GM12878 (cell line): ENCODE results near the gene RDH12. TPM values are rescaled to one million over a fixed set of nuclear protein-coding genes. Genes with fewer than 3 reads are reported as not detected.

Source experiments
- ATAC-seq: fragments of 200-7000 bp; cut with Tn5 transposase; 3 replicates; pipeline ENCODE4 v1.9.1; 2020; ENCODE audit warnings: mild to moderate bottlenecking, moderate library complexity
- BruUV-seq: library from RNA; stranded (reverse); fragments of 400-500 nt; replicated peaks from 2 replicates; lab custom pipeline; 2021; lab: Mats Ljungman, UMichigan
- CTCF ChIA-PET: fragments of 300-600 bp; sonication (Branson Sonifier 250); formaldehyde crosslinking; extraction: SDS; loops from one replicate; lab custom pipeline; 2021; ENCODE audit warnings: inconsistent platforms; lab: Yijun Ruan, JAX
- POLR2A ChIA-PET: fragments of 350-600 bp; formaldehyde crosslinking; extraction: SDS; loops from one replicate; lab custom pipeline; 2021; ENCODE audit warnings: inconsistent platforms; lab: Charles Lee
- RAD21 ChIA-PET: fragments of 300-600 bp; sonication (Branson Sonifier 250); formaldehyde crosslinking; loops from one replicate; lab custom pipeline; 2023; ENCODE audit warnings: antibody characterized with exemption; ENCODE audit not compliant: unreplicated experiment; lab: Charles Lee
- SMC1A ChIA-PET: fragments of 300-600 bp; sonication (Branson Sonifier 250); formaldehyde crosslinking; loops from one replicate; lab custom pipeline; 2023; ENCODE audit not compliant: unreplicated experiment, uncharacterized antibody; lab: Charles Lee
- DNase-seq: peaks from one replicate; pipeline ENCODE4 v3.0.0-alpha.2; 2011; ENCODE audit warnings: low read depth, low spot score
- FAIRE-seq: peaks from 3 replicates; lab custom pipeline; 2011; peaks lifted over from hg19 to GRCh38; lab: Jason Lieb, UNC
- H2AFZ ChIP-seq: 2 replicates; pipeline ENCODE4 v1.6.0; 2011; ENCODE audit warnings: low read depth, low read length, control low read depth; ENCODE audit not compliant: control insufficient read depth
- H3K27ac ChIP-seq: 2 replicates; pipeline ENCODE4 v1.5.1; 2011; ENCODE audit warnings: control low read depth; ENCODE audit not compliant: control insufficient read depth, insufficient read depth
- H3K27me3 ChIP-seq, 2 experiments: replicated peaks in 1 of 2; 2 replicates each; pipeline versions ENCODE4 v1.6.0 to v1.6.1; 2011; ENCODE audit warnings: low read length in 1 of 2; ENCODE audit not compliant: control insufficient read depth in 2 of 2, insufficient read depth in 2 of 2
- H3K36me3 ChIP-seq, 2 experiments: 2 replicates each; pipeline ENCODE4 v1.5.1; 2011; ENCODE audit warnings: low read length in 1 of 2; ENCODE audit not compliant: control insufficient read depth in 2 of 2, insufficient read depth in 2 of 2
- H3K4me1 ChIP-seq: 2 replicates; pipeline ENCODE4 v1.6.1; 2011; ENCODE audit warnings: mild to moderate bottlenecking, low read length, moderate library complexity, mixed read lengths; ENCODE audit not compliant: control insufficient read depth, insufficient read depth
- H3K4me2 ChIP-seq: 2 replicates; pipeline ENCODE4 v1.6.0; 2011; ENCODE audit warnings: control low read depth; ENCODE audit not compliant: control insufficient read depth, insufficient read depth
- H3K4me3 ChIP-seq: fragments of 200-600 bp; sonication (generic); 2 replicates; pipeline ENCODE4 v1.5.1; 2016
- H3K79me2 ChIP-seq: 2 replicates; pipeline ENCODE4 v1.6.0; 2011; ENCODE audit warnings: low read length; ENCODE audit not compliant: control insufficient read depth, insufficient read depth
- H3K9ac ChIP-seq: 2 replicates; pipeline ENCODE4 v1.8.0; 2011; ENCODE audit warnings: low read length, control low read depth, mixed read lengths; ENCODE audit not compliant: control insufficient read depth, insufficient read depth
- H3K9me3 ChIP-seq: replicated peaks from 3 replicates; pipeline ENCODE4 v1.5.1; 2011; ENCODE audit warnings: mild to moderate bottlenecking, low read length; ENCODE audit not compliant: control insufficient read depth, insufficient read depth
- H4K20me1 ChIP-seq: 2 replicates; pipeline ENCODE4 v1.6.0; 2011; ENCODE audit not compliant: control insufficient read depth, insufficient read depth
- CHD1 ChIP-seq: IDR thresholded peaks from 2 replicates; pipeline ENCODE4 v1.6.1; 2012; ENCODE audit warnings: low read depth, low read length, improper control_type of control experiment
- CREM ChIP-seq: IDR thresholded peaks from 2 replicates; pipeline ENCODE4 v1.6.1; 2014; ENCODE audit warnings: antibody characterized with exemption, low read depth
- MEF2A ChIP-seq: IDR thresholded peaks from 2 replicates; pipeline ENCODE4 v1.6.1; 2011; ENCODE audit warnings: low read depth, mild to moderate bottlenecking, low read length, moderate library complexity; ENCODE audit not compliant: insufficient read depth
- NR2F1 ChIP-seq: fragments of 450-650 bp; conservative IDR thresholded peaks from 2 replicates; pipeline ENCODE4 v1.6.1; 2017; ENCODE audit warnings: mild to moderate bottlenecking
- POLR2A ChIP-seq: IDR thresholded peaks from 2 replicates; pipeline ENCODE4 v1.6.1; 2011; ENCODE audit warnings: low read depth, mild to moderate bottlenecking, low read length
- POLR2AphosphoS5 ChIP-seq: IDR thresholded peaks from 2 replicates; pipeline ENCODE4 v1.6.1; 2011; ENCODE audit warnings: mild to moderate bottlenecking, low read length, inconsistent platforms
- SRF ChIP-seq, 2 experiments: IDR thresholded peaks; 2 replicates each; pipeline ENCODE4 v1.6.1; 2011; ENCODE audit warnings: low read depth in 2 of 2, low read length in 2 of 2, mild to moderate bottlenecking in 1 of 2, moderate library complexity in 1 of 2
- STAT3 ChIP-seq: IDR thresholded peaks from 2 replicates; pipeline ENCODE4 v1.6.1; 2011; ENCODE audit warnings: low read depth, low read length, improper control_type of control experiment
- SUPT20H ChIP-seq: IDR thresholded peaks from 2 replicates; pipeline ENCODE4 v1.6.1; 2011; ENCODE audit warnings: low read depth, mild to moderate bottlenecking, low read length, moderate library complexity, borderline replicate concordance; ENCODE audit not compliant: control insufficient read depth
- WGBS: methylation state at CpG from one replicate; pipeline ENCODE4 v1.1.6; 2016; ENCODE audit warnings: low lambda C conversion rate; ENCODE audit not compliant: insufficient replicate concordance, insufficient coverage; ENCODE audit errors: missing lambda C conversion rate; 5-methylcytosine and 5-hydroxymethylcytosine counted together
- in situ Hi-C: fragments of 300-500 bp; cut with MboI; formaldehyde crosslinking; loops from 9 replicates; pipeline ENCODE4 v1.14.3; 2018; ENCODE audit warnings: mixed read lengths
- intact Hi-C: fragments of 100-400 bp; cut with micrococcal nuclease; formaldehyde crosslinking; loops from one replicate; pipeline ENCODE4 v1.14.2; 2022; ENCODE audit not compliant: unreplicated experiment
- polyA plus RNA-seq, 11 experiments: library from polyadenylated mRNA; depleted of rRNA in 4 of 11; unstranded in 6 of 11; stranded (reverse) in 5 of 11; fragments of >200 nt; fragmentation: Nextera tagmentation in 4 of 11; fragmentation: Illumina TruSeq in 1 of 11; extraction: Ambion mirVana in 4 of 11; extraction: Trizol in 1 of 11; gene quantifications; 1 replicate in 1 of 11; 2 replicates in 10 of 11; pipeline versions ENCODE4 v1.2.1 to v1.2.3, GENCODE V29; 2011 to 2016; ENCODE audit warnings: inconsistent platforms in 2 of 11, missing spikeins in 2 of 11, low read depth in 1 of 11
- total RNA-seq, 4 experiments: library from RNA; depleted of rRNA in 3 of 4; stranded (reverse); fragments of >200 nt in 3 of 4; fragmentation: Illumina TruSeq in 1 of 4; extraction: Trizol in 1 of 4; gene quantifications; 2 replicates each; pipeline versions ENCODE4 v1.2.1 to v1.2.3, GENCODE V29; 2013 to 2021
- TF ChIP-seq, protein P1 (sequence below): fragments of 450-650 bp; IDR thresholded peaks from 2 replicates; pipeline ENCODE4 v1.6.1; 2016; ENCODE audit warnings: mild to moderate bottlenecking
- TF ChIP-seq, protein P2 (sequence below): fragments of 450-650 bp; IDR thresholded peaks from 2 replicates; pipeline ENCODE4 v1.6.1; 2017; ENCODE audit warnings: antibody characterized with exemption, mild to moderate bottlenecking, moderate library complexity

Gene RDH12
- total and polyA plus RNA-seq, 10 of the 15 experiments (the other 5 are each of a cell fraction or from before 2014, with no cell fraction given): not detected

DNA sequence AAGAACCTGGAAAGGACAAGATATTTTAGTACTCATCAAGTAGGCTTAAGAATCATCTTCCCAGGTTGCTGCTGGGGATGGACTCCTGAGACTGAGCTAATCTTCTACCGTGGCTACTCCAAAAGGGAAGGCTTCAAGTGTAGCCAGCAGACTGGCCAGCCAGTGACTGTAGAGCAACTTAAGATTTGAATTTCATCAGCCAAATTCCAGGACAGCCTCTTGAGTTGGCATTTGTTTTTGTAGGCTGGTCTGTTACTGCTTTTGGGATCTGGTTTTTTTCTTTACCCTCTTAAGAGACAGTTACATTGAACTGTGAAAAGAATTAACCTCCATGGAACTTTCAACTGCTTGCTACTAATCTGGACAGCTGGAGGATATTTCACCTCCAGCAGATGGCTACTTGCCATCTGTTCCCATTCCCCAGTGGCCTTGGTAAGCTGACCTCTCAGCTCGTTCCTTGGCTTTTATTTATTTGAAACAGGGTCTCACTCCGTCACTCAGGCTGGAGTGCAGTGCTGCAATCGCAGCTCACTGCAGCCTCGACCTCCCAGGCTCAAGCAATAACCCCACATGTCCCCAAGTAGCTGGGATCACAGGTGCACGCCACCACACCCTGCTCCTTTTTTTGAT, 47.9 kb upstream of the RDH12 start (continued):
- TF ChIP-seq, protein P1, sequence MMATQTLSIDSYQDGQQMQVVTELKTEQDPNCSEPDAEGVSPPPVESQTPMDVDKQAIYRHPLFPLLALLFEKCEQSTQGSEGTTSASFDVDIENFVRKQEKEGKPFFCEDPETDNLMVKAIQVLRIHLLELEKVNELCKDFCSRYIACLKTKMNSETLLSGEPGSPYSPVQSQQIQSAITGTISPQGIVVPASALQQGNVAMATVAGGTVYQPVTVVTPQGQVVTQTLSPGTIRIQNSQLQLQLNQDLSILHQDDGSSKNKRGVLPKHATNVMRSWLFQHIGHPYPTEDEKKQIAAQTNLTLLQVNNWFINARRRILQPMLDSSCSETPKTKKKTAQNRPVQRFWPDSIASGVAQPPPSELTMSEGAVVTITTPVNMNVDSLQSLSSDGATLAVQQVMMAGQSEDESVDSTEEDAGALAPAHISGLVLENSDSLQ: no peak
- no peak for TF ChIP-seq SUPT20H
- no peak for TF ChIP-seq STAT3
- no peak for TF ChIP-seq CHD1
- no peak for TF ChIP-seq POLR2A
- TF ChIP-seq, all 136 proteins: peak for 0

DNA sequence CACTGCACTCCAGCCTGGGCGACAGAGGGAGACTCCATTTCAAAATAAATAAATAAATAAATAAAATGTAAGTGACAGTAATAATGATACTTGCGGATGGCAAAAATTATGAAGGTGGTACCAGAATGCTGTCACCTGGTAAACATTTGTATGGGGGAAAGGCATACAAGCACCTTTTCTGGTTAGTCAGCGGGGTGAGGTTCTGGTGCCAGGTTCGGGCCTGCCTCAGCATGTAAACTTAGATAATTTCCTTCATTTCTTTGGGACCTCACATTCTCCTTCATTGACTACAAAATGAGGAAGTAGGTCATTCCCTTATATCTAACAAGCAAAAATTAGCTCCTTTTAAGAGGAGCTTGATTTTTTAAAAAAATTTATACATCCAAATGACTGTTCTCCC, 38.1 kb upstream of the RDH12 start:
- intact Hi-C loops (no loop called here), in situ Hi-C loops (no loop called here)
- no peak for ATAC-seq
- FAIRE-seq: no peak
- Histone ChIP-seq H3K4me1 (peaks cover 14% of the 10 kb centered on the region), H3K36me3 (peaks cover 0 to 4% of the 10 kb centered on the region in 2 experiments; a peak in 3 of 4 replicates), H4K20me1 (no peaks in the 10 kb centered on the region), H3K79me2 (peaks cover 22% of the 10 kb centered on the region), H3K4me3 (no peak overlapping the region), H3K9ac (no peak overlapping the region), H2AFZ (no peak overlapping the region), H3K27ac (no peak overlapping the region), H3K27me3 (no peaks in the 10 kb centered on the region), H3K4me2 (no peak overlapping the region), H3K9me3 (no peaks in the 10 kb centered on the region)
- 97% methylated on average over 4 of the region's 4 CpGs for WGBS
- RAD21 ChIA-PET: interaction anchor here (0.9 to 6.4 kb wide), 4 partner anchors 41 to 303 kb away, joined by 3 to 114 read pairs (median 6); no protein-coding TSS in a partner anchor
- CTCF ChIA-PET: interaction anchor here (0.6 to 15.6 kb wide), 13 partner anchors 12 to 238 kb away, joined by 3 to 223 read pairs (median 5); partner anchors contain the start of genes ARG2, PIGH, RDH11 and RDH12
- TF ChIP-seq CREM (no peak), SRF (IDR thresholded peaks at IDR 0.05; ENCODE audit: low read depth in 2 of 2, low read length in 2 of 2) (no peak), MEF2A (no peak), NR2F1 (no peak), POLR2AphosphoS5 (no peak)
- TF ChIP-seq, protein P2, sequence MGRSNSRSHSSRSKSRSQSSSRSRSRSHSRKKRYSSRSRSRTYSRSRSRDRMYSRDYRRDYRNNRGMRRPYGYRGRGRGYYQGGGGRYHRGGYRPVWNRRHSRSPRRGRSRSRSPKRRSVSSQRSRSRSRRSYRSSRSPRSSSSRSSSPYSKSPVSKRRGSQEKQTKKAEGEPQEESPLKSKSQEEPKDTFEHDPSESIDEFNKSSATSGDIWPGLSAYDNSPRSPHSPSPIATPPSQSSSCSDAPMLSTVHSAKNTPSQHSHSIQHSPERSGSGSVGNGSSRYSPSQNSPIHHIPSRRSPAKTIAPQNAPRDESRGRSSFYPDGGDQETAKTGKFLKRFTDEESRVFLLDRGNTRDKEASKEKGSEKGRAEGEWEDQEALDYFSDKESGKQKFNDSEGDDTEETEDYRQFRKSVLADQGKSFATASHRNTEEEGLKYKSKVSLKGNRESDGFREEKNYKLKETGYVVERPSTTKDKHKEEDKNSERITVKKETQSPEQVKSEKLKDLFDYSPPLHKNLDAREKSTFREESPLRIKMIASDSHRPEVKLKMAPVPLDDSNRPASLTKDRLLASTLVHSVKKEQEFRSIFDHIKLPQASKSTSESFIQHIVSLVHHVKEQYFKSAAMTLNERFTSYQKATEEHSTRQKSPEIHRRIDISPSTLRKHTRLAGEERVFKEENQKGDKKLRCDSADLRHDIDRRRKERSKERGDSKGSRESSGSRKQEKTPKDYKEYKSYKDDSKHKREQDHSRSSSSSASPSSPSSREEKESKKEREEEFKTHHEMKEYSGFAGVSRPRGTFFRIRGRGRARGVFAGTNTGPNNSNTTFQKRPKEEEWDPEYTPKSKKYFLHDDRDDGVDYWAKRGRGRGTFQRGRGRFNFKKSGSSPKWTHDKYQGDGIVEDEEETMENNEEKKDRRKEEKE: no peak
- SMC1A ChIA-PET: interaction anchor here (0.7 to 8.1 kb wide), 8 partner anchors 10 to 92 kb away, joined by 3 to 151 read pairs (median 5); partner anchors contain the start of gene ARG2
- DNase-seq: no peak
- no TSS peak for BruUV-seq
- POLR2A ChIA-PET: interaction anchor here (0.7 to 1.3 kb wide), 2 partner anchors 45 to 98 kb away, joined by 3 to 4 read pairs; no protein-coding TSS in a partner anchor
